ENCODE data around the gene SYNE2. TPM values are rescaled to one million over a fixed set of nuclear protein-coding genes. Genes with fewer than 3 reads are reported as not detected.

SYNE2 gene
- total and polyA plus RNA-seq, 2 donors (not counting 3 experiments of a cell fraction or from before 2014, with no cell fraction given): 16.0 to 53.7 TPM

GRCh38 chr14:64170181-64170580 lies 317.4 kb downstream of the SYNE2 start:
- intact Hi-C loops (cut with micrococcal nuclease): no loop called here
- no peak overlapping the region for H2AFZ ChIP-seq (ENCODE audit: low read depth, low read length)
- peaks cover 0 to 11% of the 10 kb centered on the region in 2 experiments for H3K36me3 ChIP-seq (ENCODE audit: control insufficient read depth in 2 of 2, extremely low read depth in 1 of 2, insufficient read depth in 2 of 2, low read length in 2 of 2)
- dilution Hi-C loops (cut with MboI; ENCODE audit: extremely low pct_ligation_motif_present, low sequenced_read_pairs): no loop called here
- POLR2A ChIA-PET: no interaction called here
- DNase-seq (ENCODE audit: low read depth, low spot score) (no peak), FAIRE-seq (no peak)
- H3K4me3 ChIP-seq (replicated peaks in 1 of 3; ENCODE audit: insufficient read depth in 1 of 3, low read depth in 1 of 3, low read length in 3 of 3): no peak overlapping the region
- TF ChIP-seq POLR2A (IDR thresholded peaks at IDR 0.05; ENCODE audit: low read depth, low read length) (no peak), GATA2 (IDR thresholded peaks at IDR 0.05; ENCODE audit: insufficient read depth, insufficient read length, low read depth, low read length) (no peak), MYC (IDR thresholded peaks at IDR 0.05; ENCODE audit: low read depth, low read length) (no peak), FOS (IDR thresholded peaks at IDR 0.05; ENCODE audit: borderline replicate concordance, insufficient read depth, low read length) (no peak), EZH2 (IDR thresholded peaks at IDR 0.05; ENCODE audit: borderline replicate concordance, low read depth, low read length, severe bottlenecking) (no peak), POLR2AphosphoS5 (IDR thresholded peaks at IDR 0.05; ENCODE audit: insufficient read depth, low read depth, low read length) (no peak), CTCF (IDR thresholded peaks at IDR 0.05; ENCODE audit: extremely low read depth in 1 of 2, insufficient read depth in 1 of 2, low read depth in 1 of 2, low read length in 2 of 2) (no peak), MAX (IDR thresholded peaks at IDR 0.05; ENCODE audit: insufficient read depth, insufficient read length) (no peak), JUN (IDR thresholded peaks at IDR 0.05; ENCODE audit: borderline replicate concordance, insufficient read depth, insufficient read length, low read depth) (no peak)
- H3K79me2 ChIP-seq (ENCODE audit: control insufficient read depth, insufficient read depth, low read length): no peaks in the 10 kb centered on the region
- H3K4me1 ChIP-seq (ENCODE audit: control insufficient read depth, extremely low read depth, insufficient read depth, low read length): no peaks in the 10 kb centered on the region
- H3K27me3 ChIP-seq (ENCODE audit: control insufficient read depth in 2 of 2, insufficient read depth in 2 of 2, low read length in 2 of 2): no peaks in the 10 kb centered on the region
- no peaks in the 10 kb centered on the region for H3K9me1 ChIP-seq (replicated peaks; ENCODE audit: control insufficient read depth, extremely low read depth, insufficient read depth, low read length)
- CTCF ChIA-PET: no interaction called here
- H3K4me2 ChIP-seq (ENCODE audit: insufficient read depth, low read length): no peak overlapping the region
- H3K27ac ChIP-seq (ENCODE audit: insufficient read depth, low read depth, low read length): no peak overlapping the region
- no TSS peak for BruUV-seq (replicated peaks)
- H4K20me1 ChIP-seq (replicated peaks; ENCODE audit: control insufficient read depth, extremely low read depth, insufficient read depth, low read length): no peaks in the 10 kb centered on the region
- no peaks in the 10 kb centered on the region for H3K9me3 ChIP-seq (replicated peaks; ENCODE audit: control insufficient read depth, insufficient read depth, low read length)
- H3K9ac ChIP-seq (replicated peaks; ENCODE audit: extremely low read depth, insufficient read depth, low read length): no peak overlapping the region

All from endothelial cell of umbilical vein (primary cell).